Psoas muscle (tissue), 8 donors: ENCODE measurements around the gene TIGIT. TPM values are rescaled to one million over a fixed set of nuclear protein-coding genes. Genes with fewer than 3 reads are reported as not detected.

Experiments used
- ATAC-seq, 4 donors: fragments of 200-7000 bp; cut with Tn5 transposase; one replicate each; pipeline ENCODE4 v1.9.1; 2020; ENCODE audit warnings: moderate library complexity in 3 of 4, mild to moderate bottlenecking in 2 of 4
- DNase-seq, 2 donors: peaks; one replicate each; pipeline ENCODE4 v3.0.0-alpha.2; 2020
- H3K27ac ChIP-seq: fragments of 200-600 bp; one replicate; pipeline ENCODE4 v1.8.0; 2022
- H3K27me3 ChIP-seq, 3 donors: fragments of 200-600 bp in 1 of 3; one replicate each; pipeline versions ENCODE4 v1.6.1 to v1.8.0; 2013 to 2022; ENCODE audit warnings: low read length in 2 of 3, mild to moderate bottlenecking in 2 of 3, moderate library complexity in 1 of 3; ENCODE audit not compliant: insufficient read depth in 3 of 3
- H3K36me3 ChIP-seq, 2 donors: fragments of 200-600 bp in 1 of 2; one replicate each; pipeline versions ENCODE4 v1.6.1 to v1.8.0; 2013 to 2022; ENCODE audit warnings: low read depth in 1 of 2, mild to moderate bottlenecking in 1 of 2, moderate library complexity in 1 of 2; ENCODE audit not compliant: insufficient read depth in 1 of 2
- H3K4me1 ChIP-seq: fragments of 200-600 bp; one replicate; pipeline ENCODE4 v1.8.0; 2022
- H3K4me3 ChIP-seq: fragments of 200-600 bp; one replicate; pipeline ENCODE4 v1.8.0; 2022; ENCODE audit warnings: mild to moderate bottlenecking
- H3K9me3 ChIP-seq: fragments of 200-600 bp; one replicate; pipeline ENCODE4 v1.8.0; 2022
- CTCF ChIP-seq: fragments of 200-600 bp; IDR thresholded peaks from one replicate; pipeline ENCODE4 v1.8.0; 2022; ENCODE audit warnings: antibody characterized with exemption
- WGBS, 3 donors: extraction: QIAGEN DNeasy Blood & Tissue Kit; methylation state at CpG; one replicate each; pipeline versions ENCODE4 v1.1.6 to v1.1.7; 2013; 5-methylcytosine and 5-hydroxymethylcytosine counted together
- intact Hi-C, 2 donors: fragments of 100-400 bp; cut with DNase I; formaldehyde crosslinking; loops; one replicate each; pipeline versions ENCODE4 v1.11.0 to v1.14.2; 2022
- polyA plus RNA-seq, 3 donors: library from polyadenylated mRNA; stranded (reverse); fragments of 200-250 nt; gene quantifications; one replicate each; pipeline ENCODE4 v1.2.3, GENCODE V29; 2013
- total RNA-seq, 4 donors: library from RNA; stranded (reverse); fragmentation: NEBNext Ultra II Directional in 2 of 4; extraction: Animal tissue kit (Norgen Biotek cat#: 25700) in 2 of 4; gene quantifications; one replicate each; pipeline versions ENCODE4 v1.2.1 to v1.2.4, GENCODE V29; 2021 to 2023
- donor health status: healthy with polysubstance abuse.
- donor health status: DM: no; HTN: no; CAD: no; lungs with moderate emphysema.
- donor health status: Bipolar disorder and iron deficiency.
- donor health status: healthy.
- donor health status: DM: yes; HTN: yes; CAD: no.
- donor health status: DM: no; HTN: no; CAD: no.
- donor health status: DM: no; HTN: no; CAD: no.
- donor health status: DM: yes; HTN: yes; CAD: no.

TIGIT gene
- total and polyA plus RNA-seq, 7 donors, result 0.03 to 0.46 (median 0.07) TPM; not detected in 2

- no peak for TF ChIP-seq CTCF
- Histone ChIP-seq H3K4me3 (no peak overlapping the region), H3K27ac (no peak overlapping the region), H3K27me3 (no peaks in the 10 kb centered on the region), H3K9me3 (no peaks in the 10 kb centered on the region), H3K36me3 (no peaks in the 10 kb centered on the region), H3K4me1 (no peaks in the 10 kb centered on the region)
- WGBS, 3 donors, result 94 to 96% (median 96%) methylated on average over 2 of the region's 2 CpGs
- ATAC-seq (no peak), DNase-seq (no peak)
- intact Hi-C loops, result no loop called here
Observed at GRCh38 chr3:114314282-114314681, 20.5 kb downstream of the TIGIT start.

GRCh38 chr3:114318295-114318694 is 24.5 kb downstream of the TIGIT start:
- H3K4me1 ChIP-seq, result no peaks in the 10 kb centered on the region
- H3K4me3 ChIP-seq, result no peak overlapping the region
- H3K9me3 ChIP-seq, result no peaks in the 10 kb centered on the region
- no peak for TF ChIP-seq CTCF
- ATAC-seq (no peak), DNase-seq (no peak)
- intact Hi-C loops, result no loop called here
- H3K36me3 ChIP-seq, result no peaks in the 10 kb centered on the region
- WGBS, 3 donors, result 62 to 74% (median 70%) methylated on average over 5 of the region's 5 CpGs
- H3K27ac ChIP-seq, result no peak overlapping the region
- no peaks in the 10 kb centered on the region for H3K27me3 ChIP-seq

GRCh38 chr3:114319453-114319852 is 25.6 kb downstream of the TIGIT start:
- Histone ChIP-seq H3K9me3 (no peaks in the 10 kb centered on the region), H3K27me3 (no peaks in the 10 kb centered on the region), H3K4me1 (no peaks in the 10 kb centered on the region), H3K36me3 (peaks cover 0 to 3% of the 10 kb centered on the region in 2 donors), H3K4me3 (no peak overlapping the region), H3K27ac (no peak overlapping the region)
- DNase-seq, result no peak
- 66 to 84% (median 77%) methylated on average over 4 of the region's 4 CpGs for WGBS, 3 donors
- no peak for TF ChIP-seq CTCF
- intact Hi-C loops, result no loop called here
- ATAC-seq, result peak in 1 of 4 donors; percentile 30

GRCh38 chr3:114320246-114320645 is 26.4 kb downstream of the TIGIT start:
- 43 to 62% (median 47%) methylated on average over 1 of the region's 1 CpG for WGBS, 3 donors
- no peak for ATAC-seq
- intact Hi-C loops, result no loop called here
- Histone ChIP-seq H3K36me3 (peaks cover 0 to 3% of the 10 kb centered on the region in 2 donors), H3K4me1 (peaks cover 4% of the 10 kb centered on the region), H3K4me3 (no peak overlapping the region), H3K9me3 (no peaks in the 10 kb centered on the region), H3K27ac (no peak overlapping the region), H3K27me3 (no peaks in the 10 kb centered on the region)
- no peak for TF ChIP-seq CTCF
- DNase-seq, result no peak

- H3K27ac ChIP-seq, result no peak overlapping the region
- 96 to 97% (median 97%) methylated on average over 3 of the region's 3 CpGs for WGBS, 3 donors
- no peaks in the 10 kb centered on the region for H3K9me3 ChIP-seq
- no peak for ATAC-seq
- H3K4me1 ChIP-seq, result peaks cover 8% of the 10 kb centered on the region
- DNase-seq, result no peak
- H3K36me3 ChIP-seq, result peaks cover 0 to 3% of the 10 kb centered on the region in 2 donors
- H3K4me3 ChIP-seq, result no peak overlapping the region
- TF ChIP-seq CTCF, result no peak
- no peaks in the 10 kb centered on the region for H3K27me3 ChIP-seq
- intact Hi-C loops, result no loop called here
Observed at GRCh38 chr3:114323546-114324254, 29.9 kb downstream of the TIGIT start.
